Activated CD4-positive, alpha-beta T cell treated with anti-CD3 and anti-CD28 coated beads, Interleukin-2, Interleukin-6, amounts not matched to agents 100 ng/mL and 50 ng/mL, durations not matched to agents 16 hours and 8 hours (primary cell): Measurements from ENCODE around the gene IFNLR1.

Experiments used
- DNase-seq: peaks from one replicate; pipeline ENCODE4 v3.0.0-alpha.2; 2020

IFNLR1 gene

GRCh38 chr1:24147194-24147593 is 39.9 kb downstream of the IFNLR1 start:
- no peak for DNase-seq

GRCh38 chr1:24142546-24143534 is 44.2 kb downstream of the IFNLR1 start, which contains the start of gene IL22RA1:
Gene IL22RA1 (minus strand): TSS chr1:24143140. CDS start chr1:24143082, 58 bp downstream.
- no peak for DNase-seq

- no peak for DNase-seq
Observed at GRCh38 chr1:24141311-24141997, 45.6 kb downstream of the IFNLR1 start.

GRCh38 chr1:24140741-24141181 is 46.3 kb downstream of the IFNLR1 start:
- DNase-seq: no peak

- DNase-seq: no peak
Observed at GRCh38 chr1:24139841-24140425, 47.2 kb downstream of the IFNLR1 start.

- no peak for DNase-seq
Observed at GRCh38 chr1:24139222-24139489, 47.9 kb downstream of the IFNLR1 start.

- no peak for DNase-seq
Observed at GRCh38 chr1:24138476-24139221, 48.4 kb downstream of the IFNLR1 start.

- DNase-seq: no peak
Observed at GRCh38 chr1:24136956-24137539, 50.0 kb downstream of the IFNLR1 start.

- DNase-seq: no peak
Observed at GRCh38 chr1:24134376-24134775, 52.7 kb downstream of the IFNLR1 start.

- no peak for DNase-seq
Observed at GRCh38 chr1:24133819-24134218, 53.3 kb downstream of the IFNLR1 start.

- no peak for DNase-seq
Observed at GRCh38 chr1:24130385-24130784, 56.7 kb downstream of the IFNLR1 start.

- no peak for DNase-seq
Observed at GRCh38 chr1:24127801-24128363, 59.2 kb downstream of the IFNLR1 start.

GRCh38 chr1:24127134-24127800 is 59.8 kb downstream of the IFNLR1 start:
- DNase-seq: no peak

- DNase-seq: no peak
Observed at GRCh38 chr1:24126672-24127023, 60.4 kb downstream of the IFNLR1 start.

- no peak for DNase-seq
Observed at GRCh38 chr1:24126018-24126671, 60.9 kb downstream of the IFNLR1 start.

- DNase-seq: no peak
Observed at GRCh38 chr1:24125456-24125855, 61.6 kb downstream of the IFNLR1 start.

GRCh38 chr1:24124980-24125379 is 62.1 kb downstream of the IFNLR1 start:
- DNase-seq: no peak

- no peak for DNase-seq
Observed at GRCh38 chr1:24123611-24124010, 63.5 kb downstream of the IFNLR1 start.

GRCh38 chr1:24122776-24123175 is 64.3 kb downstream of the IFNLR1 start:
- no peak for DNase-seq

GRCh38 chr1:24121406-24121805 is 65.7 kb downstream of the IFNLR1 start:
- DNase-seq: no peak

GRCh38 chr1:24120965-24121364 is 66.1 kb downstream of the IFNLR1 start:
- DNase-seq: no peak
